Ramos (cell line): ENCODE results near the gene SDK1.

ENCODE experiments used
- in situ Hi-C: fragments of 300-500 bp; cut with MboI; formaldehyde crosslinking; loops from one replicate; pipeline ENCODE4 v1.14.3; 2022; ENCODE audit warnings: low sequenced_read_pairs; ENCODE audit not compliant: unreplicated experiment

Gene SDK1

DNA sequence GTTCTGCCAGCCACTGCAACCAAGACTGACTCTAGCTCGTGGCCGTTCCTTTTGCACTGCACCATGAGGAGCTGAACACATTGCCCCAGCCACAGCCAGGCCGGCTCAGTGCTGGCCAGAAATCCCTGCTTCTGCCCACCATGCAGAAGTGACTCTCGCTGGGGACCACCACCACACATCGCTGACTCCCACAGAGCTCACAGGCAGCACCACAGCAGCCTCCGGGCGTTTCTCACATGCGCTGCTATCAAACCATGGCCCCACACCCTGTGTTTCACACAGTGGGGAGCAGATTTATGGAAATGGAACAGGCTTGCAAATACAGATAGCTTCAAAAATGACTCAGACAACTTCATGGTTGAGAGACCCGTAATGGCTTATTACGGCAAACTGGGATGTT lies 15.4 kb upstream of the SDK1 start:
- in situ Hi-C loops: no loop called here

DNA sequence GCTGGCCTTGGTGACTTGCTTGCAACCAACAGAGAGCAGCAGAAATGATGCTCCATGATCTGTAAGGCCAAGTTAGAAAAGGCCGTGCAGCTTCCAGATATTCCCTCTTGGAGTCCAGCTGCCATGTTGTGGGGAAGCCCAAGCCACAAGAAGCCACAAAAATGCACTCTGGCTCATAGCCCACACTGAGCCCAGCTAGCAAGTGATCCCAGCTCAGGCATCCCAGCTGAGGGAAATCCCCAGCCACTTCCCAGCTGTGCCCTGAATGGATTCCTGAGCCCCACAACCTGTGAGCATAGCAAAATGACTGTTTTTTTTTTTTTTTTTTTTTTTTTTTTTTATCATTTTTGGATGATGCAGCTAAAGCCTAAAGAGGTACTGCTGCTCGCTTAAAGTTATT lies 11.1 kb upstream of the SDK1 start:
- in situ Hi-C loops: no loop called here

DNA sequence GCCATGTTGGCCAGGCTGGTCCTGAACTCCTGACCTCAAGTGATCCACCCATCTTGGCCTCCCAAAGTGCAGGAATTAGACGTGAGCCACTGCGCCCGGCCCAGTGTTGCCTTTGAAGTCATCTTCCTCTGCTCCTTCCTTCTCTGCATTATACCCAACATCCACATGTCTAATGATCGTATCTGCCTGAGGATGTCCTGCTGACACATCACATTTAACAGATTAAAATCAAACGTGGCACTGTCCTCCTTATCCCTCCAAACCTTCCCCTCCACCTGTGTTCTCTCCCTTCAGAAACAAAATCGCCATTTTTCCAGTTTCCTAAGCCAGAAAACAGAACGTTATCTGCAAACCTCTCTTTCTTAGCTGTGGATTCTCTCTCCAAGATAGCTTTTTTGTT lies 8.4 kb upstream of the SDK1 start:
- in situ Hi-C loops: no loop called here

DNA sequence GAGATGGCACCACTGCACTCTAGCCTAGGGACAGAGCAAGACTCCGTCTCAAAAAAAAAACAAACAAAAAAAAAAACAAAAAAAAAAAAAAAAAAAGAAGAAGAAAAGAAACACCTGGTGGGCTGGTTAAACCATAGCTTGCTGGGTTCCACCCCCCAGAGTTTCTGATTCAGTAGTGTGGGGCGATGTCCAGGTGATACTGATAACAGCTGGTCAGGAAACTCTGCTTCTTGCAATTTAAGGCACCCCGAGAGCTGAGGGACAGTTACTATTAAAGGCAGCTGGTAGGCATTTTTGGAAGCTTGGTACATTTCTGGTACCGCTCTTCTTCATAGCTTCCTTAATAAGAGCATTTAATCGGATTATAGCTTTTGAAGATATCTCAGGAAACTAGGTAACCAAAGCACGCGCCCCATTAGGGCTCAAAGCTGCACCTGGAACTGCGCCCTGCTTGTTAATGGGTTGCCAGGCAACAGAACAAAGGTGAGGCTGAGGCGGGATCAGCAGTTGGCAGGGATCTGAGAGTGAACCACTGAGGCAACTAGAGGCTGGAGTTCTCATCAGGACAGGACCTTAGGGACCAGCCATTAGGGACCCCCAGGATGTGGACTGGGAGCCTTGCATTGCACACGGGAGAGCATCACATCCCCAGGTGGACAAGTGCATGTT lies 6.5 kb upstream of the SDK1 start:
- in situ Hi-C loops: no loop called here

DNA sequence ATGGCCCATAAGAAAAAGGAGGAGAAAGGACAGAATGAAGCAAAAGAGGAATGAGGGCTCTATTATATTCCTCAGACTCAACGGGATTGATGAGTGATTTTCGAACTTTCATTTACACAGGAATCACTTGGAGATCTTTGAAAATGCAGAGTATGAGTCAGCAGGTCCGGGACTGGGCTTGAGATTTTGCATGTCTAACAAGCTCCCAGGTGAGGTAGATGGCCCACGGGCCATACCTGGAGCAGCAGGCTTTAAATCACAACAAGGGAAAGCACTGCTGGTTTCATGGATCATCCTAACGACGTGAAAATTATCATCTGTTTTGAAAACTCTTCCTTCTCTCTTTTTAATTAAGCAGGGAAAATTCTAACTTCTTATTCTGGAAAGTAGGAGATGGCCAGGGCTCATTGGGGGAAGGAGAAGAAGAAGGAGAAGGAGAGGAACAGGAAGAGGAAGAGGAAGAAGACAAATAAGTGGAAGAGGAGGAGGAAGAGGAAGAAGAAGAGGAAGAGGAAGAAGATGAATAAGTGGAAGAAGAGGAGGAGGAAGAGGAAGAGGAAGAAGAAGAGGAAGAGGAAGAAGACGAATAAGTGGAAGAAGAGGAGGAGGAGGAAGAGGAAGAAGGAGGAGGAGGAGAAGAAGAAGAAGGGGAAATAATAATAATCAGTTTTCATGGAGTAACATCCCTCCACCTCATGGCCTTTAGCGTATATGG lies 3.8 kb upstream of the SDK1 start:
- in situ Hi-C loops: no loop called here

DNA sequence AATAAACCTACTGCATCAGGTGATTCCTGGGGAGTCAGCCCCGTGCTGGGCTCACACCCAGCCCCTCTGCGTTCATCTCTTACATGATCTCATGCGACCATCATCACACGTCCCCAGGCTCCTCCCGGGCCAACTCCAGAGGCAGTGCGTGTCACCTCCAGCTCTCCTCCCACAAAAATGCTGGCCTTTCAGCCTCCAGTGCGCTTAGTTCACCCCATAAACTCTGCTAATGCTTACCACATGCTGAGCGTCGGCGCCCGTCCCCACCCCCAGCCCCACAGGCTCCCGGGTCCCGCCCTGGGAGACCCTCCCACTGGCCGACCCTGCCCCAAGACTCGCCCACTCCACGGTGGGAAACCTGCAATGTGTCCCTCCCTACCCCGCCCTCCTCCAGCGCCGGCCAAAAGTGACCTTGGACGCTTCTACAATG lies 816 bp upstream of the SDK1 start:
- in situ Hi-C loops: no loop called here

DNA sequence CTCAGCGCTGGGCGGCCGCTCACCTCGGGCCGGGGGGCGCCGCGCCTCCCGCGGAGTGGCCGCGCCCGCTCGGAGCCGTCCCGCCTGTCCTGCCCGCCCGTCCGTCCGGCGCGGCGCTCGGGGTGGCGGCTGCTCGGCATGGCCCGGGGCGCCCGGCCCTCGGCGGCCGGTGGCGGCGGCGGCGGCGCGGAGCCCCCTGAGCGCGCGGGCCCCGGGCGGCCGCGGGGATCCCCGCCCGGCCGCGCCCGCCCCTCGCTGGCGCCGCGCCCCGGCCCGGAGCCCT lies 338 bp downstream of the SDK1 start:
- in situ Hi-C loops: no loop called here

DNA sequence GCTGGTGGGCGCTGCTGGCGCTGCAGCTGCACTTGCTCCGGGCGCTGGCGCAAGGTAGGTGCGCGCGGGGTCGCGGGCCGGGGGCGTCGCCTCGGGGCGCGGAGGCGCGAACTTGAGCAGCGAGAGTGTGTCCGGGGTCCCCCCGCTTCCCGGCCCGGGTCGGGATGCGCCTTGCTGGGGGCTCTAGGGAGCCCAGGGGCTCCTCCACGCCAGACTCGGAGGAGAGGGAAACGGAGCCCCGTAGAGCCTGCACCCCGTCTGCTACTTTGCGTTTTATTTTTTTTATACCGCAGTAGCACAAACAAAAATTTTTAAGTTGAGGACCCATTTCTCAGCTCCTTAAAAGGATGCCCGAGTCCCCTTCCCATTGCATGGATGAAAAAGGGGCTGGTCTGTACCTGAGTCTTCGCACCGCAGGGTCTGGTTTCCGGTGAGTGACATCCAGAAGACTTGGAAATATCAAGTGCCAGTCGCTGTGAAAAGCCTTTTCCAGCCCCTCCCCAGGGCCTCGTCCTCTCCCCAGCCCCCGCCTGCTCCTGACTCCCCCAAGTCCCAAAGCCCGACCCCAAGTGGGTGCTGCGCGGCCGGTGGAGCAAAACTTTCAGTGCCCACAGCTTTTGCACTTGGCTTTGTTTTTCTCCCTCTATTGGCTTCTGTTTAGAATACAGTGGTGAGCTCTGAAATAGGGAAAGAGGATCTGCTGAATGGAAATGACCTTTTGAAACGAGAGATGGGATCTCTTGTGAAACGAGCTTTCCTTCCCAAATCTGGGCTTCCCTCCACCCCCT lies 973 bp downstream of the SDK1 start:
- in situ Hi-C loops: no loop called here

DNA sequence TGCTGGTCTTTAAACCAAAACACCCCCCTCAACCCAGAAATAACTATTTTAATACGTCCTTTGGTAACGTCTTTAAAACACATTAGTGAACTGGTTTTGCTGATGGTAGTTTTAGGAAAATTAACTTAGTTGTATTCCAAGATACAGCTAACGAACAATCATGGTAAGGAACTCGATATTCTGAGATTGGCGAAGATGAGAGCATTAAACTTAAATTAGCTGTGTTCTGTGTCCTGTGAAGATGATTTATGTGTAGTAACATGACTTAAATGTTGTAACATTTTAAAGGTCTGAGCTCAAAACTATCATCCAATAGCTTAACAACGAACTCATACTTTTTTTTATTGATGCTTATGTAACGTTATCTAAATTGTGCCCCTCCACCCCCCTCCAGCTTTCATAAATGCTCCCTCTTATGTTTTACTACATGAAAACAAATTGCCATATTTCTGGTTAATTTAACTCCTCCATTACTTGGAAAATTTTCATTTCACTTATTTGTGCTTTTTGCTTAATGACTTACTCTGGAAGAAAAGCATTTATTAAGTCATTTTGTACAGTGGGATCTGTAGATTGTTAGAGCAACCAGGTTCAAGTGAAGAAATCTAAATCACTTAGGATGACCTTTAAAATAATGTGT lies 1.7 kb downstream of the SDK1 start:
- in situ Hi-C loops: no loop called here

DNA sequence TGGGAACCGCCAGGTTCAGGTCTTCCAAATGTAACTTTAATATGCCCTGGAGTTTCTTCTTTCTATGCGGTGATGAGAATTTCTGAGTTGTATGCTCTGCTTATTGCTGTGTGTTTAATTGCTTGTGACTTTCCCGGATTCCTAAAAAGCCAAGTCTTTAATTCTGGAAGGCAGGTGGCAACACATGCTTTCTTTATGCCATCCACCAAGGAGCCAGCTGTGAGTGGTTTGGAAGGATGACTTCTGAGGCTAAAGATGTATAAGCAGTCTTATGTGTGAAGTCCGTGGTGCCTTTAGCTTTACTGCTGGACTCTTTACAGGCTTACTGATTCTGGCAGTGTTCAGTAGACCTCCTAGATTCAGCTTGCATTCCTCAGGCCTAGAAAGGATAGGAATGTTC lies 3.1 kb downstream of the SDK1 start:
- in situ Hi-C loops: no loop called here

DNA sequence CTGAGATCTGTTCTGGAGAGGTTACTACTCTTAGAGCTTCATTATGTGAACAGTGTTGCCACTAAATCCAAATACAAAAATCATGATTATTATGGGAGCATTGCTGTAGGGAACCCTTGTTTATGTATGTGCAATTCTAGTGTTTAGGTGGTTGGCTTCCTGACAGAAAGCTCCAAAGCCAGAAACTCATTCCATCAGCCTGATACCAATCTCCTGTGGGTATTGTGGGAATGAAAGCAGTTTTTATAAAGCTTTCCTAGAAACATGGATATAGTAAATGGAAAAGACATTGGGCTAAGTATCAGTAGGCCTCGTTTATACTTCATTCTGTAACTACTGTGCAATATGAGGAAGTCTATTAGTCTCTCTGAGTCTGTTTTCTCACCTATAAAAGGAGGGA lies 6.4 kb downstream of the SDK1 start:
- in situ Hi-C loops: no loop called here

DNA sequence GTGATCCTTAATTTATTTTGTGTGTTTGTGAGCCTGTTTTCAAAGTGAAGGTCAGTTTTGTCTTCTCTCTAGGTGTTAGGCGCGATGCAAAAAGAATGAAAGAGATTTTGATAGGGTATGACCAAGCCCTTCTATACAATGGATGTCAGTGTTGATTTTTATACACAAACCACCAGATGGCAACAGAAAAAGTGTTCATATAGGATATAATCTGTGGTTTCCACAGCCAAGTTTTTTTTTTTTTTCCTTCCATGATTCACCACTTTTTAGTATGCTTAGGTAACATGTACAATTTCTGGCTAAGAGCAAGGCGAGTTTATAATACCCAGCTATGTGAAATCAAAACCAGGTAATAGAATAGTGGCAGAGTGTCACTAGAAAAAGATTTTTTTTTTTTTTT lies 8.1 kb downstream of the SDK1 start:
- in situ Hi-C loops: no loop called here

DNA sequence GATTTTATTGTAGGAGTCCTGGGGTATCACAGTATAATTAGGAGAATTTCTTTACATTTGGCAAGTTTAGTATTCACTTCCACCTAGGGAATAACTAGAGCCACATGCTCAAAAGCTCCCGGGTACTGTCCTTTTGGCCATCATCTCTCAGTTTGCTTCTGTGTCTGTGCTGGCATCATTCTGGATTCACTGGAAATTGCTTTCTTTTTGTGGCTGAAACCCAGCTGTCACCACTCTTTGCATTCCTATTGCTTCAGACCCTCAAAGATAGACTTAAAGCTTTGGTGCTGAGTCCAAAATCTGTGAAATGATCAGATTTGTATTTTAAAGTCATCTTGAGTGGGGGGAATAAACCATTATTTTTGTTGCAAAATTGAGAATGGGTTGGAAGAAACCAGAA lies 8.9 kb downstream of the SDK1 start:
- in situ Hi-C loops: no loop called here

DNA sequence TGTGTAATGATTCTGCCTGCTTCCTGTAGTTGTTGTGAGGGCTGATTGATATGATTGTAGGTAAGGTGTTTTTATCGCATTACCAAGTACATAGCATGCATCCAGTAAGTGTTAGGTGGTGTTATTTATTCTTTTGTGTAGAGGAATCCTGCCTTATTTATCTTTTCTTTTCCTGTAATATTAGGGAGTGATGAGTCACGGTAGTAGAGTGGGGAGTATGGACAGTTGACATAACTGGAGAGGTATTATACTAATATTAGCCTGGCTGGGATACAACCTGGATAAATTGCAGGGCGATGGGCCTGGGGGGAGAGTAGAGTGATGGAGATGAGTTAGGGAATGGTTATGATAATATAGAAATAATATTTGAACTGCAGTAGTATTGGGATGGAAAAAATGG lies 9.8 kb downstream of the SDK1 start:
- in situ Hi-C loops: no loop called here

DNA sequence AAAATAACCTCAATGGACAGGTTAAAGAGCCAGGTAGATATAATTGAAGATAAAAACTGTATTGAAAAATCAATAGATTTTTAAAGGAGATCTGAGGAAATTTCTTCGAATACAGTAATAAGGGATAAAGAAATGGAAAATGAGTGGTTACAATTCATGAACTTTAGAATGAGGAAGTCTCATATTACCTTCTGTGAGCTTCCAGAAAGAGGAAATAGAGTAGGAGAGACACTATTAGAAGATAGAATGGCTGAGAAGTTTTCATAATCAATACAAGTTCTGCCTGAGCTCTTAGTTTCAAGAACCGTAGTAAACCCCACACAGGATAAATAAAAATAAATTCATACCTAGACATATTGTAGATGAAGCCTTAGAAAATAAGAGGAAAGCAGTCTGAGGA lies 11.5 kb downstream of the SDK1 start:
- in situ Hi-C loops: no loop called here

DNA sequence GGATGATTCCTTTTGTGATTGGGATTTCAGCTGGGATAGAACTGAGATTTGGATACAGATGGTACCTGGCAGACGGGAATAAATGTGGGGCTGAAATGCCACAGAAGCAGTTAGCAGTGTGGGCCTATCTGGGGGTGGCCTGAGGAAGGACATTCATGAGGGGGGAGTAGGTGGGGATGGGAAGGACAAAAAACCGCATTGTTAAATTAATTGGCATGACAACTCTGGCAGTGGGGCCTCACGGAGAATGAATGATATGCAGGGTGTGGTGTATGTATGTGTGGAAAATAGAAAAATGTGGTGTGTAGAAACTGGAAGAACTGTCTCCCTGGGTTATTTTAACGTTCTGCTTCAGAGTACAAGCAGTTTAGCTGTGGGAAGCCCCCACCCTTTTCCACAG lies 17.8 kb downstream of the SDK1 start:
- in situ Hi-C loops: no loop called here

DNA sequence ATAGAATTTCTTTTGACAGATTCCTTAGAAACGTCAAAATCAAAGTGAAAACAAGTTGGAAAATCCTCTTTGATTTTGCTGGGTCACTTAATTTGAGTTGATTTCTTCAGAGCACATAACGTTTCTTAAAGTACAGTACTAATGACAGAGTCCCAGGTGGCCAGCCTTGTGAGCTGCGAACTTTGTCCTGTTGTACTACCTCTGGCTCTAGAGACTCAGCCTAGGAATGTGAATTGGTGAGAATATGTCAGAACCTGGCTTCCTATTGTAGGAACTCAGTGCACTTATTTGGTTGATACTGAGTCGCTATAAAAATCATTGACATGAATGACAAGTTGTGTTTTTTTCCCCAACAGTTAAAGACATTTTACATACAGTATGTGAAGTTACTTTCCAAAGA lies 20.2 kb downstream of the SDK1 start:
- in situ Hi-C loops: no loop called here

DNA sequence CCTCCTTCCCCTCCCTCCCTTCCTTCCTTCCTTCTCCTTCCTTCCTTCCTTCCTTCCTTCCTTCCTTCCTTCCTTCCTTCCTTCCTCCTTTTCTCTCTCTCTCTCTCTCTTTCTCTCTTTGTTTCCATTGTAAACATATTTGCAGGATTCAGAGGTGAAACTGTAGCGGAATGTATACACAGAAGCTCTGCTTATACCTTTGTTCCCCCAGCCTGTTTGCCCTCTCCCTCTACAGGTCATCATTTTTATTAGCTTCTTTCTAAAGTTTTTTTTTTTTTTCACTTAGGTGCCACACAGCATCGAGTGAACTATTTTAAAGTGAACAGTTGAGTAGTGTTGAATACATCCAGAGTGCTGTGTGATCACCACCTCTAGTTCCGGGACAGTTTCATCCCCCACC lies 20.7 kb downstream of the SDK1 start:
- in situ Hi-C loops: no loop called here

DNA sequence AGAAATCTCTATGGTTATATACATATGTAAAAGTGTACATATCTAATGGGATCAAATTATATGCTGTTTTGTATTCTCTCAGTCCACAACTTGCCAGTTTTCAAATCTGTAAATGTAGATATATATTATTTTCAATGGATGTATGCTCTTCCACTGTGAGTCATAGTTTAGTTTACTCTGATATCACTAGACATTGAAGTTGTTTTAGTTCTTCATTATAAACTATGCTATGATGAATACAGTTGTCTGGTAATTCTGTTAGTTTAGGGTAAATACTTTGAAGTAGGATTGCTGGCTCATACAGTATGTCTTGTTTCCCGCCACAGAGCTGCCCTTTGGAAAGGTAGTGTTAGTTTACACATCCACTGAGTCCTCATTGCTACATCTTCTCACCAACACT lies 25.2 kb downstream of the SDK1 start:
- in situ Hi-C loops: no loop called here

DNA sequence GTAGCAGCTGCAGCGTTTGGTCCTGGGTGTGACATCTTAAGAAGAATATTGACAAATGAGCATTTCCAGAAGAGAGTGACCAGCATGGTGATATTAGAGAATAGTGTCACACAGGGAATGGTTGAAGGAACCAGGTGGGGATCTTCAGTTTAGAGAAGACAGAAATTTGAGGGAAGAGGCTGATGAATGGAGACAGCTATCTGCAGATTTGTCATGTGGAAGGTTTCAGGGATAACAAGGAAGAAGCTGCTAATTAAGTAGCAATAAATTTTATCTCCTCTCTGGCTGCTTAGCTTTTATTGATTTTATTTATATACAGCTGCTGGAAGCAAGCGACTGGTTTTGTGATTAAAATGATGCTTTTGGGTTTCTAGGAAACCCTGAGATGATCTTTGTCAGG lies 26.0 kb downstream of the SDK1 start:
- in situ Hi-C loops: no loop called here

DNA sequence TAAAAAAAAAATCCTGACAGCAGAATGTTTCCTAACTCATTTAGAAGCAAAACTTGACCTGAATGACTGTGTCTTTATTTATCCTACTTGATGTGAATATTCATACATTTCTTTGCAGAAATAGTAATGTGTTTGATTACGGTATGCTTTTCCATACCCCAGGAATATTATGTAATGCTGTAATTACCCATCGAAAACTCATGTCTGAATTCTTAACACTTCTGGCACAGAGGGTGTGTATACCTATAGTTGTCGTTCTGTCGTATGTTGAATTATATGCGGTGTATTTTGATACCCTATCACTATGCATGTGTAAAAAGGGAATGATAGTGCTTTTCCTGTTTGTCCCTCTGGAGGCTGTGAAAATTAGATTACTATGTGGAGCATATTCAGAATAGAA lies 26.6 kb downstream of the SDK1 start:
- in situ Hi-C loops: no loop called here
